HFF-Myc (cell line): ENCODE results near the gene UQCR10.

Source experiments
- DNase-seq: peaks from one replicate; pipeline ENCODE4 v3.0.0-alpha.2; 2011; ENCODE audit warnings: low read depth; ENCODE audit errors: extremely low read depth
- H3K4me3 ChIP-seq: replicated peaks from 2 replicates; pipeline ENCODE4 v1.5.1; 2011; ENCODE audit warnings: low read depth, mild to moderate bottlenecking, control low read depth, low read length
- CTCF ChIP-seq: IDR thresholded peaks from 2 replicates; pipeline ENCODE4 v1.5.1; 2012; ENCODE audit warnings: mild to moderate bottlenecking, low read depth, low read length, control low read depth; ENCODE audit errors: missing control alignments

UQCR10 gene

DNA sequence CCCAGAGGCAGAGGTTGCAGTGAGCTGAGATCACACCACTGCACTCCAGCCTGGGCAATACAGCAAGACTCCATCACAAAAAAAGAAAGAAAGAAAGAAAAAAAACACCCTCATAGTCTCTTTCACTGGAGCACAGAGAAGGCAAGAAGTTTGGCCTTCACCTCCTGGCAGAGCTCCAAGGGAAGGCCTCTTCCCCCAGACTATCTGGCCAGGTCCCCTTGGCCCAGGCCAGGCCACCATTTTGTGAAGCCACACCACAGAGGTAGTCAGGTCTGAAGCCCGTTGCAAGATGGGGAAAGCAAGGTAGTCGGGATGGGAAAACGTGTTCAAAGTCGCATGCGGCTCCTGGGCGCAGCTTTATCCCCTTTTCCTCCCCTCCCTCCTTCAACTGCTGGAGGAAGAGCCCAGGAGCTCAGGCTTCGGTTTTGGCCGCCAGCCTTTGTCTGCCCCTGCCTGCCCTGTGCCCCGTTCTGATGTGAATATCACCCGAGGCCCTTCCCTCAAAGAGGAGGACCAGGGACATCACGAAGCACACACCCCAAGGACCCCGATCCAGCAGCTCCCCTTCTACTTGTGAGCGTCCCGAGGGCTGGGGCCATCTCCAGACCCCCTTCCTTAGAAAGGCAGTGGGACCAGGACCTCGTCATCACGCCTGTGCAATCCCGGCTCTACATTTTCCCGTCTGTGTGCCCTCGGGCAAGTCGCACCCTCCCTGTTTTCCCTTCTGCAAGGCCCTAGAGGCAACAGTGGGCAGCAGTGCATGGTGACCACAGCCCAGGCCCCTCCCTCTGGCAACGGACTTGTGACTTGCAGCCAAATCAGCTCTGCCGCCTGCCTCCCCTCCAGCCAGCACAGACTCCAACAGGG is 29.7 kb upstream of the UQCR10 start:
- no peak for DNase-seq
- no peak overlapping the region for H3K4me3 ChIP-seq
- TF ChIP-seq CTCF = no peak

DNA sequence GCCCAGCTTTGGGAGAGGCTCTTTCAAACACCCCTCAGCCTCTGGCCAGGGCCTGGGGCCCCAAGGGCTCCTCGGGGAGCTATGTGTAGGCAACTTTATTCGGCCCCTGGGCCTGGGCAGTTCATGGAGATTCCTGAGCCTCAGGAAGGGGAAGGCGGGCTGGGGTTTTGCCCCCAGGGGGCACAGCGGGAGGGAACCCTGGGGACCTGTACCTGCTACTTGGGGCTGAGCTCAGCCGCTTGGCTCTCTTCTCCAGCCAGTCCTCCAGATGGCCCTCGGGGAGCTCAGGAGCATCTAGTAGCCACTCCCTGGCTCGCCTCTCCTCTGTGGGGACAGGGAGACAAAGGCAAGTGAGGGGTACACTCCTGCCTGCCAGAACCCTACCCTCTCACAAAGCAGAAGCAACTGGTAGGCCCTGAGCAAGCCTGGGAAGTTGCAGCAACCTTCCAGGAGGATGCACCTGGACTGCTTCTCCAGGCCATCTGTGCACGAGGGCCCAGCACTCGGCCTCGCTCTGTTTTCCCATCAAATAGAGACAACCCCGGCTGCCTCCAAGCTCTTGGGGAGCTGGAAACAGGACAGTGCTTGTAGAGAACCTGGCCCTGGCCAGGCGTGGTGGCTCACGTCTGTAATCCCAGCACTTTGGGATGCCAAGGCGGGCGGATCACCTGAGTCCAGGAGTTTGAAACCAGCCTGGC is 28.9 kb upstream of the UQCR10 start:
- H3K4me3 ChIP-seq = no peak overlapping the region
- no peak for TF ChIP-seq CTCF

GRCh38 chr22:29739346-29739875 is 27.8 kb upstream of the UQCR10 start:
- no peak overlapping the region for H3K4me3 ChIP-seq
- TF ChIP-seq CTCF = no peak
- DNase-seq = no peak

More for the DNA sequence above, 28.9 kb upstream of the UQCR10 start:
- DNase-seq = no peak

DNA sequence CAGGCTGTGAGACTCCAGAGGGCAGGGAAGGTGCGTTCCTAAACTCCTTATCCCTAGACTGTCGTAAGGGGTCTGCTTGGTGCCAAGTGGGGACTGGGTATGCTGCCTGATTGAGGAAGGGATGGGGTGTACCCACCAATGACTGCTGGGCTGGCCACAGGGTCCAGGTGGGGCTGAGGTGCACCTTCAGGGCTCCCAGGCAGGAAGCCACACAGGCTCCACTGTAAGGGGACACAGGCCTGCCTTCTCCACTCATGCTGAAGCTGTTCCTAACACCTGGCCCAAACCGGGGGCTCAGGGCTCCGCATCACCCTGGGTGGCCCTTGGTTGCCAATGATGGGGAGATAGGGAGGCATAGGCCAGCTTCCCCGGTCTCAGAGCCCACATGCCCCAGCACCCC is 27.0 kb upstream of the UQCR10 start:
- no peak for TF ChIP-seq CTCF
- no peak for DNase-seq
- H3K4me3 ChIP-seq = no peak overlapping the region

- no peak for DNase-seq
- no peak for TF ChIP-seq CTCF
- no peak overlapping the region for H3K4me3 ChIP-seq
Measured at GRCh38 chr22:29741926-29742325, 25.2 kb upstream of the UQCR10 start.

GRCh38 chr22:29742326-29742725 is 24.8 kb upstream of the UQCR10 start:
- no peak for TF ChIP-seq CTCF
- H3K4me3 ChIP-seq = no peak overlapping the region
- no peak for DNase-seq
